T-helper 1 cell treated with Interleukin-12 subunit alpha and Interleukin-12 subunit beta and Interleukin-4 antibody, amounts not matched to agents 30 μg/mL and 1 μg/mL, for 36 hours (primary cell): Measurements from ENCODE around the gene TRIM15.
"Not testable (repeated sequence)": the region's sequence is repeated elsewhere in the genome, so short reads cannot be mapped to it uniquely, and the experiment has no call there.

ENCODE experiments used
- H3K27ac Mint-ChIP-seq: one replicate; pipeline ENCODE4 v1.8.0; 2021; ENCODE audit warnings: mild to moderate bottlenecking, mixed read lengths
- H3K27me3 Mint-ChIP-seq: one replicate; pipeline ENCODE4 v1.8.0; 2021; ENCODE audit warnings: low read depth, mixed read lengths
- H3K36me3 Mint-ChIP-seq: one replicate; pipeline ENCODE4 v1.8.0; 2021; ENCODE audit warnings: low read depth, mixed read lengths
- H3K4me1 Mint-ChIP-seq: one replicate; pipeline ENCODE4 v1.8.0; 2021; ENCODE audit warnings: low read depth, mixed read lengths
- H3K4me3 Mint-ChIP-seq: one replicate; pipeline ENCODE4 v1.8.0; 2021; ENCODE audit warnings: mild to moderate bottlenecking, moderate library complexity, mixed read lengths
- H3K9me3 Mint-ChIP-seq: one replicate; pipeline ENCODE4 v1.8.0; 2021; ENCODE audit warnings: mixed read lengths

Gene TRIM15

DNA sequence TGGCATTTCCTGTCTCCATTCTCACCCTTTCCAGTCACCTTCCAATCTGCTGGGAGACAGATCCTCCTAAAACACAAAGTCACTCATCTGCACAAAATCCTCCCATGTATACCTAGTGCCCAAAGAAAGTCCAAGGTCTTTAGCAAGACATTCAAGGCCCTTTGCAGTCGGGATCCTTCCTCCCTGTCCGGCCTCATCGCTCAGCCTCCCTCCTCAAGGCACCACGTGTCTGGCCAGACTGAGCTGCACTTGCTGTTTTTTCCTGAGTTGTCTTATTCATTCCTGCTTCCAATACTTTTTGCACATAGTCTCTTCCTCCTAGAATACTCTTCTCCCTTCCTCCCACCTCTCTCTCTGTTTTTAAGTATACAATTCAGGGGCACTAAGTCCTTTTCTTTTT lies 1.4 kb downstream of the TRIM15 start:
- Mint-ChIP-seq H3K4me1 (peaks cover 42% of the 10 kb centered on the region), H3K27me3 (no peaks in the 10 kb centered on the region), H3K27ac (peak overlapping the region; percentile 13)

DNA sequence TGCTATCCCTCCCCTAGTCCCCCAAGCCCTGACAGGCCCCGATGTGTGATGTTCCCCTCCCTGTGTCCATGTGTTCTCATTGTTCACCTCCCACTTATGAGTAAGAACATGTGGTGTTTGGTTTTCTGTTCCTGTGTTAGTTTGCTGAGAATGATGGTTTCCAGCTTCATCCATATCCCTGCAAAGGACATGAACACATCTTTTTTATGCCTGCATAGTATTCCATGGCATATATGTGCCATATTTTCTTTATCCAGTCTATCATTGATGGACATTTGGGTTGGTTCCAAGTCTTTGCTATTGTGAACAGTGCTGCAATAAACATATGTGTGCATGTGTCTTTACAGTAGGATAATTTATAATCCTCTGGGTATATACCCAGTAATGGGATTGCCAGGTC lies 1.9 kb downstream of the TRIM15 start:
- H3K4me1 Mint-ChIP-seq = peaks cover 46% of the 10 kb centered on the region
- H3K4me3 Mint-ChIP-seq, H3K9me3 Mint-ChIP-seq, H3K27me3 Mint-ChIP-seq, H3K36me3 Mint-ChIP-seq, H3K27ac Mint-ChIP-seq: not testable (repeated sequence)

More for the DNA sequence above, 1.4 kb downstream of the TRIM15 start:
- Mint-ChIP-seq H3K36me3 (no peaks in the 10 kb centered on the region), H3K9me3 (no peaks in the 10 kb centered on the region), H3K4me3 (no peak overlapping the region)

DNA sequence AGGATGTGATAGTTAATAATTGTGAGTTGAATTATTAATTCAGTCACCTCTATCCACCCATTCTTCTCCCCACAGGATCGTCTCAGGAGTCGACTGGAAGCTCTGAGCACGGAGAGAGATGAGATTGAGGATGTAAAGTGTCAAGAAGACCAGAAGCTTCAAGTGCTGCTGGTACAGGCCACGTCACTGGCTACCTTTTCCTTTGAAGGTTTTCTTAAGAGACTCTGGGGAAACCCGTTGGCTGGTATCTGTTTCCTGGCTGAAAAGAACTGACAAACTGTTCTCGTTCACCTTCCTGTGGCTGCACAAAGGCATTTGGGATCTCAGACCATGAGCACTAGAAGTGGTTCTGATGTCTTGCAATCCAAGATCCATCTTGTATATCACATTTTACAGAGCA lies 3.8 kb downstream of the TRIM15 start:
- H3K9me3 Mint-ChIP-seq = no peaks in the 10 kb centered on the region
- peaks cover 18% of the 10 kb centered on the region for H3K27me3 Mint-ChIP-seq
- peaks cover 48% of the 10 kb centered on the region for H3K4me1 Mint-ChIP-seq
- peak overlapping the region; percentile 21 for H3K4me3 Mint-ChIP-seq
- H3K36me3 Mint-ChIP-seq = peaks cover 1% of the 10 kb centered on the region
- peak overlapping the region; percentile 57 for H3K27ac Mint-ChIP-seq

DNA sequence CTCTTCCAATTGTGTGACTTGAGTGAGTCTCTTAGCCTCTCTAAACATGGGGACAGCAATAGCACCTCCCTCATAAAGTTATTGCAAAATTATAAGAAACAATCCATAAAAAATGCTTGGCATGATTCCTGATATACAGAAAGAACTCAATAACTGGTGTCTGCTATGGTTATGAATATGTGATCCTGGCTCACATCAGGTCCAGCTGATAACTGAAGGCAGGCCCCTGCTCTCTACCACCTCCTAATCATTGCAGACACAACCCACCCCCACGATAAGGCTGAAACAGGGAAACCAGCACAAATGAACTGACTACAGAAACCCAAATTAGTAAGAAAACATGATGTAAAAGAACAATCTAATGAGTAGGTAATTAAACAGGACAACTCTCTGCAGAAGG lies 5.4 kb downstream of the TRIM15 start:
- H3K27ac Mint-ChIP-seq = no peak overlapping the region
- H3K36me3 Mint-ChIP-seq = peaks cover 1% of the 10 kb centered on the region
- peaks cover 29% of the 10 kb centered on the region for H3K27me3 Mint-ChIP-seq
- no peaks in the 10 kb centered on the region for H3K9me3 Mint-ChIP-seq
- H3K4me1 Mint-ChIP-seq = peaks cover 36% of the 10 kb centered on the region
- H3K4me3 Mint-ChIP-seq = no peak overlapping the region

DNA sequence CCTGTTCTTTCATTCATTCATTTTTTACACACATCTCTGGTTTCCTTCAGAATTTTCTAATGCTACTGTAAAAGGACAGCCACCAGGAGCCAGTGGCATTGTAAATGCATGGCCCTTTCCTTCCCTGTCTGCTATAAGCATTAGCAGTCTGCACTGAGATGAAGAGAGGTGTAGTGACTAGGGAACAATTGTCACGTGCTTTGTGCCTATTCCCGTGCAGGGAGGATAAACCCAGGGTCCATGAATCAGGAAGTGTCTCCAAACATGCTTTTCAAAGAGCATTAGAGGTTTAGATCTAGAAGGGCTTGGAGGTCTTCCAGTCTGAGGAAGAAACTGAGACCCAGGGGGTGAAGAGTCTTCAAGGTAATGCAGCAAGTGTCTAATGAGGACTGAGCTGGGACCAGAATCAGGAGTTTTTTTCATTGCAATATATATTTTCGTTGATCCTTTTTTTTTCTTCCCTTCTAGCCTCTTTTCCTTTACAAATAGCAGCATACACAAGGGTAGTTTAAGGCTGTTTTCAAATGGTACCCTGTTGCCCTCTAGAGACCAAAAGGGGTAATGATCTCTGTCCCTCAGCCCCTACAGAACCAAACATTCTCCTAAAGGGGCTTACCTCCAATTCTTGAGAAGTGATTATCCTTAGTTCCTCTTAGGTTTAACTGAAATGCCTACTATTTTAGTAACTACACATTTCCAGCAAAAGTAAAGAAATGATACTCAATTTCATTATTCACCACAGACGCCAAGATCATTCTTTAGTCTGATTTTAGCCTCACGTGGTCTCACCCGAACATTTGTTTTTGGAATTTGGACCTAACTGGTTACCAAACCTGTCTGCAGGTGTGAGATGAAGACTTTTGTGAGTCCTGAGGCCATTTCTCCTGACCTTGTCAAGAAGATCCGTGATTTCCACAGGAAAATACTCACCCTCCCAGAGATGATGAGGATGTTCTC lies 6.6 kb downstream of the TRIM15 start:
- H3K27ac Mint-ChIP-seq = no peak overlapping the region
- peaks cover 34% of the 10 kb centered on the region for H3K27me3 Mint-ChIP-seq

DNA sequence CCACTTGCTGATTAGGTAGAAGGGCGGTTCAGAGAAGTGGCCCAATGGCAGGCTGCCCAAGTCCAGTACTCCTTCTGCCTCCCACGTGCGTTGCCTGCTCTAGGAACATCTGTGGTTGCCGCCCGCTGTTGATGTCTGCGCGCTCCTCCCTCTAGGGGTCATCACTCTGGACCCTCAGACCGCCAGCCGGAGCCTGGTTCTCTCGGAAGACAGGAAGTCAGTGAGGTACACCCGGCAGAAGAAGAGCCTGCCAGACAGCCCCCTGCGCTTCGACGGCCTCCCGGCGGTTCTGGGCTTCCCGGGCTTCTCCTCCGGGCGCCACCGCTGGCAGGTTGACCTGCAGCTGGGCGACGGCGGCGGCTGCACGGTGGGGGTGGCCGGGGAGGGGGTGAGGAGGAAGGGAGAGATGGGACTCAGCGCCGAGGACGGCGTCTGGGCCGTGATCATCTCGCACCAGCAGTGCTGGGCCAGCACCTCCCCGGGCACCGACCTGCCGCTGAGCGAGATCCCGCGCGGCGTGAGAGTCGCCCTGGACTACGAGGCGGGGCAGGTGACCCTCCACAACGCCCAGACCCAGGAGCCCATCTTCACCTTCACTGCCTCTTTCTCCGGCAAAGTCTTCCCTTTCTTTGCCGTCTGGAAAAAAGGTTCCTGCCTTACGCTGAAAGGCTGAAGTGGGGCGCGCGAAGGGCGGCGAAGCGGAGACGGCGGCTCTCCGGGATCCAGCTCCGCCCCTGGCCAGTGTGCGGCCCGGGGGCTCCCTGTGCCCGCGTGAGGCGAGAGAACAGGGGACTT lies 8.5 kb downstream of the TRIM15 start:
- H3K27ac Mint-ChIP-seq = no peak overlapping the region
- peaks cover 1% of the 10 kb centered on the region for H3K36me3 Mint-ChIP-seq
- no peak overlapping the region for H3K4me3 Mint-ChIP-seq
- H3K9me3 Mint-ChIP-seq = no peaks in the 10 kb centered on the region
- peaks cover 54% of the 10 kb centered on the region for H3K27me3 Mint-ChIP-seq
- H3K4me1 Mint-ChIP-seq = peaks cover 25% of the 10 kb centered on the region

More for the DNA sequence above, 6.6 kb downstream of the TRIM15 start:
- Mint-ChIP-seq H3K4me3 (no peak overlapping the region), H3K9me3 (no peaks in the 10 kb centered on the region), H3K4me1 (peaks cover 31% of the 10 kb centered on the region), H3K36me3 (peaks cover 1% of the 10 kb centered on the region)

DNA sequence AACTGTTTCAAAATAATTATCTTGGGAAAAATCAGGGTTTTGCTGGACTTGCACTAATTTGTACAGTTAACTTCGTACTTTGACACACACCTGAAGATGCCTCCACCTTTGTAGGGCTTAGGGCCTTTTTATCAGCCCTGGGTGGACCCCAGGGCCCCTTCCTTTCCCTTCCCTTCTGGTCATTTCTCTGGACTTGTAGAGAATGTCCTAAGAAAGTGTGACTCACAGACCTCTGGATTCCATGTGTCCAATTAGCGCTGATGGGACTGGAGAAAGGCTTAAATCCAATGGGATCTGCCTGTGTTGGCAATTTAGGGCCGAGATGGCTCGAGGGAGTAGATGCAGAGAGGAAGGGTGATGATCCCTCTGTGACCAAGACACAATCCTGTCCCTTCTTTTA lies 9.3 kb downstream of the TRIM15 start:
- no peak overlapping the region for H3K4me3 Mint-ChIP-seq
- H3K9me3 Mint-ChIP-seq = no peaks in the 10 kb centered on the region
- peaks cover 62% of the 10 kb centered on the region for H3K27me3 Mint-ChIP-seq
- no peak overlapping the region for H3K27ac Mint-ChIP-seq
- H3K4me1 Mint-ChIP-seq = peaks cover 20% of the 10 kb centered on the region
- H3K36me3 Mint-ChIP-seq = peaks cover 1% of the 10 kb centered on the region

DNA sequence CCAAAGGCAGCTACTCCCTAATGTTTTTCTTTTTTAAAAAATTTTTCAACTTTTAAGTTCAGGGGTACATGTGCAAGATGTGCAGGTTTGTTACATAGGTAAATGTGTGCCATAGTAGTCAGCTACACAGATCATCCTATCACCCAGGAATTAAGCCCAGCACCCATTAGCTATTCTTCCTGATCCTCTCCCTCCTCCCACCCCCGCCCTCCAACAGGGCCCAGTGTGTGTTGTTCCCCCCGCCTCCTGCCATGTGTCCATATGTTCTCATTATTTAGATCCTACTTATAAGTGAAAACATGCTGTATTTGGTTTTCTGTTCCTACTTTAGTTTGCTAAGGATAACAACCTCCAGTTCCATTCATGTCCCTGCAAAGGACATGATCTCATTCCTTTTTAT lies 12.4 kb downstream of the TRIM15 start:
- Mint-ChIP-seq H3K4me3 (no peak overlapping the region), H3K27me3 (peaks cover 71% of the 10 kb centered on the region), H3K27ac (no peak overlapping the region), H3K36me3 (peaks cover 3% of the 10 kb centered on the region), H3K9me3 (peaks cover 14% of the 10 kb centered on the region), H3K4me1 (peaks cover 3% of the 10 kb centered on the region)

DNA sequence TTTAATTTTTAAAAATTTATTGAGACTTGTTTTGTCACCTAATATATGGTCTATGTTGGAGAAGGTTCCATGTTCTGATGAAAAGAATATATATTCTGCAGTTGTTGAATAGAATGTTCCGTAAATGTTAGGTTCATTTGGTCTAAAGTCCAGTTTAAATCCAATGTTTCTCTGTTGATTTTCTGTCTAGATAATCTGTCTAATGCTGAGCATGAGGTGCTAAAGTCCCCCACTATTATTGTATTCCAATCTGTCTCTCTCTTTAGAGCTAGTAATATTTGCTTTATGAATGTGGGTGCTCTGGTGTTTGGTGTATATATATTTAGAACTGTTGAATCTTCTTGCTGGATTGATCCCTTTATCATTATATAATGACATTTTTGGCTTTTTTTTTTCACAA lies 15.5 kb downstream of the TRIM15 start:
- H3K4me1 Mint-ChIP-seq = no peaks in the 10 kb centered on the region
- H3K36me3 Mint-ChIP-seq = peaks cover 7% of the 10 kb centered on the region
- no peak overlapping the region for H3K27ac Mint-ChIP-seq
- H3K4me3 Mint-ChIP-seq = no peak overlapping the region
- peaks cover 21% of the 10 kb centered on the region for H3K9me3 Mint-ChIP-seq
- peaks cover 50% of the 10 kb centered on the region for H3K27me3 Mint-ChIP-seq

DNA sequence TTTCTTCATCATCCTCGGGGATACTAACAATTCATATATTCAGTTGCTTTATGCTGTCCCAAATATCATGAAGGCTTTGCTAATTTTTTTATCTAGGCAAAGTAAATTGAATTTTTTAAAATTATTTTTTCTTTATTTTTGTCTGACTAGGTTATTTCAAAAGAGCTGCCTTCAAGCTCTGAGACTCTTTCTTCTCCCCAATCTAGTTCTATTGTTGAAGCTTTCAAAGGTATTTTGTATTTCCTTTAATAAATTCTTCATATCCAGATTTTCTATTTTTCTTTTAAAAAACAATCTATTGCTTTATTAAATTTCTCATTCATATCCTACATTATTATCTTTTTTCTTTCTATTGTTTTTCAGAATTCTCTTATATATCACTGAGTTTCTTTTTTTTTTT lies 16.8 kb downstream of the TRIM15 start:
- H3K4me3 Mint-ChIP-seq = no peak overlapping the region
- no peak overlapping the region for H3K27ac Mint-ChIP-seq
- peaks cover 43% of the 10 kb centered on the region for H3K27me3 Mint-ChIP-seq
- H3K9me3 Mint-ChIP-seq = peaks cover 21% of the 10 kb centered on the region
- H3K36me3 Mint-ChIP-seq = peaks cover 15% of the 10 kb centered on the region
- no peaks in the 10 kb centered on the region for H3K4me1 Mint-ChIP-seq

DNA sequence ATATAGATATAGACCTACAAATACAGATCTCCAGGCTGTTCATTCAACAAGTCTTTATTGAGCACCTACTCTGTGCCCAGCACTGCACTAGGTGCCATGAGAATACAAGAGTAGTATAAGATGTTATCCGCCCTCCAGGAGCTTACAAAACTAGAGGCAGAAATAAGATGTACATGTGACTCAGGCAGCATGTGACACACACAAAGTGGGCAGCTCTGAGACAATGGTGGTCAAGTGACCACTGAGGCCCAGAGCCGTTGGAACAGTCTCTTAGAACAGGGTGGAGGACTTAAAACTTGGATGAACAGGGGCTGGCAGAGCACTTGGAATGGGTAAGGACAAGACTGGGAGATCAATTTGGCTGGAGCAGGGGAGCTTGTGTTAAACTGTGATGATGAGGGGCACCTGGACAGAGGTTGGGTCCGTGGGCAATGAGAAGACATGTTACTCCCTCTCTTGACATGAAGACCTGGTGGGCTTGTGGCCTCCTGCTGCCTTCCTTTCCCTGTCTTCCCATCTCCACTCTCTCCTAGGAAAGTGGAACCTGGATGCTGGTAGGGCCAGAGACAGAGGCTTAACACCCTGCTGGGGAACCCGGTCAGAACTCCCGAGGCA lies 21.2 kb downstream of the TRIM15 start:
- Mint-ChIP-seq H3K4me1 (no peaks in the 10 kb centered on the region), H3K27me3 (peaks cover 4% of the 10 kb centered on the region), H3K4me3 (no peak overlapping the region), H3K36me3 (peaks cover 43% of the 10 kb centered on the region), H3K27ac (no peak overlapping the region), H3K9me3 (peaks cover 13% of the 10 kb centered on the region)

DNA sequence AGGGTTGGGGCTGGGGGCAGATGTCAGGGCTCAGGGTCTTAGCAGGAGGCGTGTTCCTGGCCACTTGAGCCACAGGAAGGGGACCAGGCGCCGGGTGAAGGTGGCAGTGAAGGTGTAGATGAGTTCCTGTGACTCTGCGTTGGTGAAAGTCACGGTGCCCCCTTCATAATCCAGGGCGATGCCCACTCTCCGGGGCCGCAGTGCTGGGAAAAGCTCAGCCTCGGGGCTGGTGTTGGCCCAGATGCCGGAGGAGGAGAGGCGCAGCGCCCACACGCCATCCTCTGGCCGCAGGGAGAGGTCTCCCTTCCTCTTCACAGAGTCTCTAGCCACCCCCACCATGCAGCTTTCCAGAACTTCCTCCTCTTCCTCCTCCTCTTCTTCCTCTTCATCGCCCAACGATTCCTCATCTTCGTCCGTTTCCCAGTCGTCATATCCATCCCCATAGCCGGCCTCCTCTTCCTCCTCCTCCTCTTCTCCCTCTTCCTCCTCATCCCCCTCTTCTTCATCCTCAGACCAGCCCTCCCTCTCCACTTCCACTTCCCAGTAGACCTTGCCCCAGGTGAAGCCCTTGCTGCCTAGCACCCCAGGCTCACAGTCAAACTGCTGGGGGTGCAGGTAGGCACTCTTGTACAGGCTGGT lies 22.6 kb downstream of the TRIM15 start:
- Mint-ChIP-seq H3K4me1 (no peaks in the 10 kb centered on the region), H3K27ac (no peak overlapping the region), H3K27me3 (no peaks in the 10 kb centered on the region), H3K36me3 (peaks cover 51% of the 10 kb centered on the region), H3K4me3 (no peak overlapping the region), H3K9me3 (peaks cover 6% of the 10 kb centered on the region)

DNA sequence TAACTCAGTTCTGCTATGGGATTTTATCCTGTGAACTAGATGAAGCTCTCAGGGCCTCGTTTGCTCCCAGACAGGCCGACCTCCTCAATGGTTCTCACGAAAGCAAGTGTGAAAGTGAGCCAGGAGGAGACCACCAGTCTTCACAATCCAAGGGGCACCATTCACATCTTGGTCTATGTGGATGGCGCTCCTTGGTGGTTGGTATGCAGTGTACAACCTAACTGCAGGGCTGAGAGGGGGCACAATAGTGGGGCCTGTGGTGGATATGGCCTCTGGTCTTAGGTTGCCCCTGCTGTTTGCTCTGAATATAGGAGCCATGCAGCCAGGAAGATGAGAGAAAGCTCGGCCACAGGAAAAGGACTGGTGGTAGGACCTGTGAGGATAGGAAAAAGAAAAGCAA lies 25.2 kb downstream of the TRIM15 start:
- H3K9me3 Mint-ChIP-seq = no peaks in the 10 kb centered on the region
- H3K27ac Mint-ChIP-seq = no peak overlapping the region
- no peaks in the 10 kb centered on the region for H3K4me1 Mint-ChIP-seq
- H3K36me3 Mint-ChIP-seq = peaks cover 53% of the 10 kb centered on the region
- no peaks in the 10 kb centered on the region for H3K27me3 Mint-ChIP-seq
- H3K4me3 Mint-ChIP-seq = no peak overlapping the region

DNA sequence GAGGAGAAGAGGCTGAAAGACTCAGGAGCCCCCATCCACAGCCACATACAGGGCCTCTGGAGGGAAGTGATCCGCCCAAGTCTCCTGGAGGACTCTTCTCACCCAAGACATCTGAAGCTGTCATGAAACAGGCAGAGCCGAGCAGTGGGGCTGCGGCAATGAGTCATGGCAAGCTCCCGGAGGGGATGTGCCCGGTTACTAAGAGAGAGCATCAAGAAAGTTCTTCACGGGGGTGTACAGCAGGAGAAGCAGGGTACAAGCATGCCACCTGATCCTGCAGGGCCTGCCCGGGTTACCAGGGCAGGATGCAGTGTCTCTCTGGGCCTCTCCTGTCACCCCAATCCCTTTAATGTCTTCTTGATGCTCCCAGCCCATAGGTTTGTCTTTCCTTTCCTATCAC lies 28.7 kb downstream of the TRIM15 start:
- H3K4me3 Mint-ChIP-seq = no peak overlapping the region
- no peak overlapping the region for H3K27ac Mint-ChIP-seq
- no peaks in the 10 kb centered on the region for H3K9me3 Mint-ChIP-seq
- peaks cover 36% of the 10 kb centered on the region for H3K36me3 Mint-ChIP-seq
- H3K4me1 Mint-ChIP-seq = peaks cover 3% of the 10 kb centered on the region
- no peaks in the 10 kb centered on the region for H3K27me3 Mint-ChIP-seq
